SW480 (cell line): ENCODE data around the gene RXFP1.
A peak's percentile ranks its signal among the peaks of the same experiment; 100 is the strongest.
"Not testable (repeated sequence)": the region's sequence is repeated elsewhere in the genome, so short reads cannot be mapped to it uniquely, and the experiment has no call there.

Experiments used
- DNase-seq: peaks from one replicate; pipeline ENCODE4 v3.0.0-alpha.2; 2016; ENCODE audit warnings: low spot score

RXFP1 gene

DNA sequence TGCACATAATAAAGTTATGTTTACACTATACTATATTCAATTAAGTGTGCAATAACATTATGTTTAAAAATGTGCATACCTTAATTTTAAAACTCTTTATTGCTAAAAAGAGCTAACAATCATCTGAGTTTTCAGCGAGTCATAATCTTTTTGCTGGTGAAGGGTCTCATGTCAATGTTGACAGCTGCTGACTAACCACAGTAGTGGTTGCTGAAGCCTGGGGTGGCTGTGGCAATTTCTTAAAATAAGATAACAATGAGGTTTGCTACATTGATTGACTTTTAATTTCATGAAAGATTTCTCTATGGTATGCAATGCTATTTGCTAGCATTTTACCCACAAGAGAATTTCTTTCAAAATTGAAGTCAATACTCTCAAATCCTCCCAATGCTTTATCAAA, 91.4 kb downstream of the RXFP1 start:
- no peak for DNase-seq

- no peak for DNase-seq
Measured at GRCh38 chr4:158617956-158618355, 96.3 kb downstream of the RXFP1 start.

- DNase-seq = peak; percentile 39
Measured at GRCh38 chr4:158621729-158622128, 100.0 kb downstream of the RXFP1 start.

DNA sequence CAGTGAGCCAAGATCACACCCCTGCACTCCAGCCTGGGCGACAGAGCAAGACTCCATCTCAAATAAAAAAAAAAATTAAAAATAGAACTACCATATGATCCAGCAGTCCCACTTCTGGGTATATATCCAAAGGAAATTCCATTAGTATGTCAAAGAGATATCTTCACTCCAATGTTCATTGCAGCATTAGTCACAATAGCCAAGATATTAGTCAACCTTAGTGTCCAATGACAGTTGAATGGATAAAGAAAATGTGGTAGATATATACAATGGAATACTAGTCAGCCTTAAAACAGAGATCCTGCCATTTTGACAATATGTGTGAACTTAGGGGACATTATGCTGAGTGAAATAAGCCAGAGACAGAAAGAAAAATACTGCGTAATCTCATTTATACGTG, 100.6 kb downstream of the RXFP1 start:
- DNase-seq = no peak

GRCh38 chr4:158624889-158625478, 103.3 kb downstream of the RXFP1 start:
- peak; percentile 62 for DNase-seq

GRCh38 chr4:158625544-158625943, 103.9 kb downstream of the RXFP1 start:
- DNase-seq = no peak

DNA sequence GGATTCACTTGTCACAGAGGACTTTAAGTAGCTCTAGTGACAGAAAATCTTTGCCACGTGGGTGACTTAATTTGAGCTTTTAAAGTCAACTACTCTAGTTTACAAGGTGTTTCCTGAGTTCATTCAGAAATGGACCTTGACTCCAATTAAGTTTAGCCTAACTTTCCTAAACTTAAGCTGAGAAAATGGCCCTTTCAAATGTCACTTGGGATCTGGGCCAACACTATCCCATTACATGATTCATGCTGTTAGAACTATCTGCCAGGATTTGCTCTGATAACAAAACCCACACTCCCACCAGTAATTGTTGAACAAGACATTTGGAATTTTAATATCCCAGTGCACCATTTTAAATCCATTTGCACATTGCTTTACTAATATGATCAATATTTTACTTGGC, 109.2 kb downstream of the RXFP1 start:
- no peak for DNase-seq

- DNase-seq = no peak
Measured at GRCh38 chr4:158636619-158637018, 114.9 kb downstream of the RXFP1 start.

DNA sequence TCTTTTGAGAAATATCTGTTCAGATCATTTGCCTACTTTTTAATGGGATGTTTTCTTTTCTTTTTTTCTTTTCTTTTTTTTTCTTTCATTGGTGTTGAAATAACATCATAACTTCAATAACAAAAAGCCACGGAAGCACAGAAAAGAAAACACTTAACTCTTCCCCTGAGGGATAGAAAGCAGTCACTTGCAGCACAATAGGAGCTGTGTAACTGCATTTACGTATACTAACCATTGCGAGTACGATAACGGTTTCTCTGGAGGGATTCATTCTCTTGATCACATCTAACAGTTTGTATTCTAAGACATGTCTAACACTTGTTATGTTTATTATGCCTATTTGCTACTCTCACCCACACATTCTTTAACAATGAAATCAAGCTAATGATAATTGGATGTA, 122.7 kb downstream of the RXFP1 start:
- no peak for DNase-seq

- DNase-seq = no peak
Measured at GRCh38 chr4:158644760-158645159, 123.1 kb downstream of the RXFP1 start.

DNA sequence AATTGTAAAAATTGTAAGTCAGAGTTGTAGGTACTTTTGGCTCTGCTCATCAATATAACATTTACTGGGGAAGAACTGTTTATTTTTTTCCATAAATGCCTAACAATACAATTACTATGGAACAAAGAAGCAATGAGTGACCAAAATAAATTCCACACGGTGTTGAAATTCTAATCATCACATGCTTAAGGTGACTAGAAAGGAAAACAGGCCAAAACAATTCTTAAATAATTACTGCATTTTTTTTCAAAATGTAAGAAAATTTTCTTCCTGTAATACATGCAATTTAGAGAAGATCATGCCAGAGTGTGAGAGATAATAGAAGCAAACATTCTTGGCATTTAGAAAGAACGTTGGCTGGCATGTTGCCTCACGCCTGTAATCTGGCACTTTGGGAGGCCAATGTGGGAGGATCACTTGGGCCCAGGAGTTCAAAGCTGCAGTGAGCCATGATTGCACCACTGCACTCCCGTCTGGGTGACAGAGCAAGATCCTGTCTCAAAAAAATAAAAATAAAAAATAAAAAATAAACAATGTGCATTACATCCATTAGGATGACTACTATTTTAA, 127.5 kb downstream of the RXFP1 start:
- no peak for DNase-seq

DNA sequence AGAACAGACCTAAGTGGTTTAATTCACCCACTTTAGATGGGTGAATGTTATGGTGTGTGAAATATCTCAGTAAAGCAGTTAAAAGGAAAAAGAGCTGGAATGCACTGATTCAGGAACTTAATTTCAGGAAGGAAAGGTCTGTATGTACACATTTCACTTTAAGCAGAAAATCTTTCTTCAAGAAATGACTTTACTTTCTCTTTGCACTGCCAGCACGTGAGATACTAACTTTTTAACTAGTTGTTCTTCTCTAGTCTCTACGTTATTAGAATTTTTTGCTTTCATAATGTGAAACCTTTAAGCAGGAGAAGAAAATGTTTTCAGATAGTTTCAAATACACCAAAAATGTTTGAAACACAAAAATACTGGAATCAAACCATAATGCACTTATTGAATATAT, 131.2 kb downstream of the RXFP1 start:
- DNase-seq = no peak

GRCh38 chr4:158656439-158656838, 134.8 kb downstream of the RXFP1 start:
- no peak for DNase-seq

GRCh38 chr4:158657291-158657690, 135.6 kb downstream of the RXFP1 start:
- DNase-seq = no peak

DNA sequence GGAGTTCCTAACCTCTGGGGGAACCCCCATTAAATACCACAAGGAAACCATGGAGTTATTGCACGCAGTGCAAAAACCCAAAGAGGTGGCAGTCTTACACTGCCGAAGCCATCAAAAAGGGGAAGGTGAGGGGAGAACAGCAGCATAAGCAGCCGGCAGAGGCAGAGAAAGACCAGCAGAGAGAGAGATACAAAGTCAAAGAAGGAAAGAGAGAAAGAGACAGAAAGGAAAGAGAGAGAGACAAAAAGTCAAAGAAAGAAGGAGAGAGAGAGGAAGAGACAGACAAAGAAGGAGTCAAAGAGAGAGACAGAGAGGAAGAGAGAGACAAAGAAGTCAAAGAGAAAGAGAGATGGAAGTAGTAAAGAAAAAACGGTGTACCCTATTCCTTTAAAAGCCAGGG, 141.6 kb downstream of the RXFP1 start:
- DNase-seq = not testable (repeated sequence)

GRCh38 chr4:158663707-158664625, 142.3 kb downstream of the RXFP1 start:
- DNase-seq = not testable (repeated sequence)

- no peak for DNase-seq
Measured at GRCh38 chr4:158664806-158665205, 143.1 kb downstream of the RXFP1 start.

GRCh38 chr4:158666892-158667291, 145.2 kb downstream of the RXFP1 start:
- DNase-seq = no peak

- DNase-seq = peak; percentile 17
Measured at GRCh38 chr4:158667651-158668198, 146.0 kb downstream of the RXFP1 start.

DNA sequence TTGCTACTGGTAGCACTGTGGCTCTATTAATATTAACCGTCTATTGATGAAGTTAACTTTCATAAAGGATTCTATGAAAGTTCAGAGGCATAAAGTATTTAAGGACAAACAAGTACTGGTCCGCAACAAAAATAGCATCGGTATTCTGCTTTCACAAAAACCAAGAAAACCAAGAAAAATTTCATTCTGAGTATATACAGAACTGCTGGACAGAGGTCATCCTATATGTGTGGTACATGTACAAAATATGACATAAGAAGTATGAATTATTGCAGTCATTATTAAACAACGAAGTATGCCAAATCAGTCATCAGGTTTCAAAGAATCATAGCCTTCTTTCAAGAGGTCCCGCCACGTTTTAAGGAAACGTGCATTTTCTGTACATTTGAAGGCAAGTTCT, 147.6 kb downstream of the RXFP1 start:
- no peak for DNase-seq

DNA sequence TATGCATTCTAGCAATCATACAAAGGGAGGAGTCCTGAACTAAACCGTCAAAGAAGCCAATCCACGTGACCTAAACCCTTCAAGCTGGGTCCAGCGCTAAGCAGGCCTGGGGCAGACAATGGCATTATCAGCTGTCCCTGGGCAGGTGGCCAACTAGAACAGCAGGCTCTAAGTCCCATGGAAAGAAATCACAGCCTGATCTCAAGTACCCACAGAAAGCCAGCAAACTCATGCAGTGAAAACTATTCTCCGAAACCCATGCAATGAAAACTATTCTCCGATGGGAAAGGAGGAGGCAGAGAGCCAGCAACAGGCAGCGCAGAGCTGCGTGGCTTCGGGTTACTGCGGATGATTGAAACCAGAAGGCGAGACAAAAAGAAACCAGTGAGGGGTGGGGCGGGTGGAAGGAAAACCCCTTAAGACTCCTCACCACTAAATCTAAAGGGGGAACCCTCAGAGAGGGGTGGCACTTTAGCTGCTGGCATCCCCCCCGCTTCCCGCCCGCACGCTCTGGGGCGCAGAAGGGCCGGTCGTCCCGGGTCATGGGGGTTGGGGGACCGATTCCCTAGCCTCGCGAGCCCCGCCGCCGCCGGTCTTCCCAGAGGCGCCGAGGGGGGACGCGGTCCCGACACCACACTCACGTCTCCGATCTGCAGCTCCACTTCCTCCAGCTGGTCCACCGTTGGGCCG, 149.4 kb downstream of the RXFP1 start:
- peak; percentile 48 for DNase-seq

- no peak for DNase-seq
Measured at GRCh38 chr4:158671665-158671914, 149.9 kb downstream of the RXFP1 start, which contains the start of gene C4orf46. Gene C4orf46 (minus strand): TSS chr4:158671887. CDS start chr4:158671801, 86 bp downstream.
